GM13977 (cell line): ENCODE measurements around the gene ZBTB8A.
"Not testable (repeated sequence)": the region's sequence is repeated elsewhere in the genome, so short reads cannot be mapped to it uniquely, and the experiment has no call there.

Experiments used
- DNase-seq: peaks from one replicate; pipeline ENCODE4 v3.0.0; 2012; ENCODE audit warnings: low spot score
- in situ Hi-C: fragments of 300-500 bp; cut with MboI; formaldehyde crosslinking; loops from one replicate; pipeline ENCODE4 v1.12.0; 2022; ENCODE audit warnings: low sequenced_read_pairs, low pct_unique_long_range_greater_than_20kb, mixed read lengths, inconsistent platforms; ENCODE audit not compliant: unreplicated experiment
- TF ChIP-seq, protein P1 (sequence below): IDR thresholded peaks from 2 replicates; pipeline ENCODE4 v1.5.1; 2012; ENCODE audit warnings: mild to moderate bottlenecking, control low read depth; ENCODE audit not compliant: insufficient read depth; ENCODE audit errors: extremely low read depth, missing control alignments

Gene ZBTB8A

DNA sequence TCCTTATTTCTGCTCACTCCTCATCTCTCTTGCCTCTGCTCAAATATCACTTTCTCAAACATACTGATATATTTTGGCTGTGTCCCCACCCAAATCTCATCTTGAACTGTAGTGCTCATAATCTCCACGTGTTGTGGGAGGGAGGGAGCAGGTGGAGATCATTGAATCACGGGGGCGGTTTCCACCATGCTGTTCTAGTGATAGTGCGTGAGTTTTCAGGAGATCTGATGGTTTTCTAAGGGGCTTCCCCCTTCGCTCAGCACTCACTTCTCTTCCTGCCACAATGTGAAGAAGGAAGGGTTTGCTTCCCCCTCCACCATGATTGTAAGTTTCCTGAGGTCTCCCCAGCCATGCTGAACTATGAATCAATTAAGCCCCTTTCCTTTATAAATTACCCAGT is 84.5 kb downstream of the ZBTB8A start:
- TF ChIP-seq, protein P1, sequence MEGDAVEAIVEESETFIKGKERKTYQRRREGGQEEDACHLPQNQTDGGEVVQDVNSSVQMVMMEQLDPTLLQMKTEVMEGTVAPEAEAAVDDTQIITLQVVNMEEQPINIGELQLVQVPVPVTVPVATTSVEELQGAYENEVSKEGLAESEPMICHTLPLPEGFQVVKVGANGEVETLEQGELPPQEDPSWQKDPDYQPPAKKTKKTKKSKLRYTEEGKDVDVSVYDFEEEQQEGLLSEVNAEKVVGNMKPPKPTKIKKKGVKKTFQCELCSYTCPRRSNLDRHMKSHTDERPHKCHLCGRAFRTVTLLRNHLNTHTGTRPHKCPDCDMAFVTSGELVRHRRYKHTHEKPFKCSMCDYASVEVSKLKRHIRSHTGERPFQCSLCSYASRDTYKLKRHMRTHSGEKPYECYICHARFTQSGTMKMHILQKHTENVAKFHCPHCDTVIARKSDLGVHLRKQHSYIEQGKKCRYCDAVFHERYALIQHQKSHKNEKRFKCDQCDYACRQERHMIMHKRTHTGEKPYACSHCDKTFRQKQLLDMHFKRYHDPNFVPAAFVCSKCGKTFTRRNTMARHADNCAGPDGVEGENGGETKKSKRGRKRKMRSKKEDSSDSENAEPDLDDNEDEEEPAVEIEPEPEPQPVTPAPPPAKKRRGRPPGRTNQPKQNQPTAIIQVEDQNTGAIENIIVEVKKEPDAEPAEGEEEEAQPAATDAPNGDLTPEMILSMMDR = no peak
- no peak for DNase-seq
- in situ Hi-C loops = no loop called here

DNA sequence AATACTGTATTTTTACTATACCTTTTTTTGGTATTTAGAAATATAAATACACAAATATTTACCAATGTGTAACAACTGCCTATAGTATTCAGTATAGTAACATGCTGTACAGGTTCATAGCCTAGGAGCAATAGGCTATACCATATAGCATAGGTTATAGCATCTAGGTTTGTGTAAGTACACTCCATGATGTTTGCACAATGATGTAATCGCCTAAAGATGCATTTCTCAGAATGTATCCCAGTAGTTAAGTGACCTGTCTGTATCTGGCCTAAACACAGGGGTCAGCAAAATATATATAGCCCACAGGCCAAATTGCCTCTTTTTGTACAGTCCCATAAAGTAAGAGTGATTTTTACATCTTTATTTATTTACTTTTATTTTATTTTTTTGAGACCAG is 86.9 kb downstream of the ZBTB8A start:
- no peak for DNase-seq
- in situ Hi-C loops = no loop called here
- TF ChIP-seq, protein P1 = no peak

DNA sequence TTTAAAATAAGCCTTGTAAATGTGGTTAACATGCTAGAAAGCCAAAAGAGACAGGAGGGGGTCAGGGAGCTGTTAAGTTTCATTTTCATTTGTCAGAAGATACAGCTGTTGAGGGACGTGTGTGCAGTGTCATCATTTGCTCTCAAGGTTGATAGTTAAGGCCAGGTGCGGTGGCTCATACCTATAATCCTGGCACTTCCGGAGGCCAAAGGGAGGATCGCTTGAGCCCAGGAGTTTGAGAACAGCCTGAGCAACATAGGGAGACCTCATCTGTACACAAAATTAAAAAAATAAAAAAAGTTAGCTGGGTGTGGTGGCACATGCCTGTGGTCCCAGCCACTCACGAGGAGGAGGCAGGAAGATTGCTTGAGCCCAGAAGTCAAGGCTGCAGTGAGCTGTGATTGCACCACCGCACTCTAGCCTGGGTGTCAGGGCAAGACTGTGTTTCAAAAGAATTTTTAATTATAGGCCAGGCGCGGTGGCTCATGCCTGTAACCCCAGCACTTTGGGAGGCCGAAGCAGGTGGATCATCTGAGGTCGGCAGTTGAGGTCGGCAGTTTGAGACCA is 88.5 kb downstream of the ZBTB8A start:
- in situ Hi-C loops = no loop called here
- TF ChIP-seq, protein P1 = no peak
- DNase-seq = peak; percentile 61

DNA sequence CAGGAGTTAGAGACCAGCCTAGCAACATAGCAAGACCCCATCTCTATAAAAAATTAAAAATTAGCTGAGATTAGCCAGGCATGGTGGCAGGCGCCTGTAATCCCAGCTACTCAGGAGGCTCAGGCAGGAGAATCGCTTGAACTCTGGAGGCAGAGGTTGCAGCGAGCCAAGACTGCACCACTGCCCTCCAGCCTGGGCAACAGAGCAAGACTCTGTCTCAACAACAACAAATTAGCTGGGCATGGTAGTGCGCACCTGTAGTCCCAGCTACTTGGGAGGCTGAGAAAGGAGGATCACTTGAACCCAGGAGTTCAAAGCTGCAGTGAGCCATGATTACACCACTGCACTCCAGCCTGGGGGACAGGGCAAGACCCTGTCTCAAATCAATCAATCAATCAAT is 90.9 kb downstream of the ZBTB8A start:
- in situ Hi-C loops, DNase-seq: not testable (repeated sequence)

DNA sequence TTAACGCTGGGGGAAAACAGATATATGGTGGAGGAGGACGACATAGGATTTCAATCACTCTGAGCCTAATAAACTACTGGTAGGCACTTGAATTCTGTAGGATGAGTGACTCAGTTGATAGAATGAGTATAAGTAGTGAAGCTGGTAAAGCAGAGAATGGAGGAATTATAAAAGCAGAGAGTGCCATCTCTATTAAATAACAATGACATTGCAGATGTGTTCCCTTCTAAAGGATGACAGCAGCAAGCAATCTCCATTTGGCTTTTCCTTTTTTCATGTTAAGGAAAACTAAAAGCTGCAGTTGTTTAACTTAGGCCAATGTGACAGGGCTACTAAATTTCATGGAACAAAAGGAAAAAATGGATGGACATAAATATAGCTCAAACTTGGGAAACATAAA is 93.6 kb downstream of the ZBTB8A start:
- no peak for DNase-seq
- in situ Hi-C loops = no loop called here
- TF ChIP-seq, protein P1 = no peak

DNA sequence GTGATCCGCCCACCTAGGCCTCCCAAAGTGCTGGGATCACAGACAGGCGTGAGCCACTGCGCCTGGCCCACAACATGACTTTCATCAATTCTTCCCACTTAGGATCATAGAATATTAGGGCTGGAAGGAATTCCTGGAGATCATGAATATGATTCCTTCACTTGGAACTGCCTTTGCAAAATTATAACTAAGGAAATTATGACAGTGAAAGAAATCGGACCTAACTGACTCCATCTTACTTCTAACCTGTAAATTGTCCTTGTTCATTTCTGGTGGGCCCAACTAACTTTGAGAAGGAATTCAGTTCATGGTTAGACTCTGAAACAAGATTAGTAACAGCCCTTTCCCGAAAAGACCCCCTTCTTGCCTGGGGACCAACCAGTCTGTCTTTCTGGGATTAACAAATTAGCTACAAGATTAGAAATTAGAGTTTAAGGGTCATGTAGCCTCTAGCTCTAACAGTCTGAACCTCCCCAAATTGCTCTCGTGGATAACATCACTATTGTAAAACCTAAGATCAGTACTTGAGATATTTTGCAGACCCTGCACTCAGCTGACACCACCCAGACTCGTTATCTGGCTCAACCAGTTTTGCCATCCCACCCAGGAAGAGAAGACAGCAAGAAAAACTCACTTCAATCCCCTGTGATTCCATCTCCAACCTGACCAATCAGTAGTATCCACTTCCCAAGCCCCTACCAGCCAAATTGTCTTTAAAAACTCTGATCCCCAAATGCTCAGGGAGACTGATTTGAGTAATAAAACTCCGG is 96.5 kb downstream of the ZBTB8A start:
- no peak for DNase-seq
- in situ Hi-C loops = no loop called here
- TF ChIP-seq, protein P1 = no peak

DNA sequence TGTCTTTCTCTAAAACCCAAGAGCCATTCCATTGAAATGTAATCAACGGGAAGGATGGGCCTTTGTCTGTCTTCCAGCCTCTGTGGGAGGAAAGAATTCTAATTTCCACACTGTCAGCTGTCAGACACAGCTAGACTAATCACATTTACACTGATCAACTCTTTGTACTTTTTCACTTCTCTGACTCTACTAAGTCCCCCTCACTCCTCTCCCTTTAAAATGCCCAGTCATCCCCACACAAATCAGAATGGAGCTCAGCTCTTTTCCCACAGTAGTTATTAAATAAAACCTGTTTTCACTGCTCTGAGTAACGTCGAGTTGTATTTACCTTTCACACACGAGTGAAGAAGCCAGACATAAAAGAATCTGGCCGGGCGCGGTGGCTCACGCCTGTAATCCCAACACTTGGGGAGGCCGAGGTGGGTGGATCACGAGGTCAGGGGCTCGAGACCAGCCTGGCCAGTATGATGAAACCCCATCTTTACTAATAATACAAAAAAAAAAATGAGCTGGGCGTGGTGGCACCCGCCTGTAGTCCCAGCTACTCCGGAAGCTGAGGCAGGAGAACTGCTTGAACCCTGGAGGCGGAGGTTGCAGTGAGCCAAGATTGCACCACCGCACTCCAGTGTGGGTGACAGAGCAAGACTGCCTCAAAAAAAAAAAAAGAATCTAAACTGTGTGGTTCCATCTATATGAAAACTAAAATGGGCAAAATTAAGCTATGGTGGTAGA is 97.9 kb downstream of the ZBTB8A start:
- TF ChIP-seq, protein P1 = no peak
- DNase-seq = no peak
- in situ Hi-C loops = no loop called here
